Measurements from ENCODE around the gene ITLN2.

DNA sequence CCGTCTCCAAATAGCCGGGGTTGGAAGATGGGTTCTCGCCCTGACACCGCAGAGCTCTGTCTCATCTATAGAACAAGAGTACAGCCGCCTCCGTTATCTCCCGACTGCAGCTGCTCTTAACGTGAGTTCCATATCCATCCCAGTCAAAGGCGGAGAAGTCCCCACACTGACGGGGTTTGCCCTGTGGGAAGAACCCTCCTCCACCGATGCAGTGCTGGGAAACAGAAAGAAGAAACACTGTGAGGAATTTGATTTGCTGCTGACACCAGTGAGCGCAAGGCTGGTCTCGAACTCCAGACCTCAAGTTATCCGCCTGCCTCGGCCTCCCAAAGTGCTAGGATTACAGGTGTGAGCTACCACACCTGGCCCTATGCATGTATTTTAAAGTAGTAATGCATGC lies 9.5 kb downstream of the ITLN2 start:
- TF ChIP-seq POLR2A (IDR thresholded peaks at IDR 0.05; ENCODE audit: low read depth, low read length) (no peak), POLR2AphosphoS5 (IDR thresholded peaks at IDR 0.05; ENCODE audit: low read depth, low read length) (no peak), TAF1 (IDR thresholded peaks at IDR 0.05; ENCODE audit: low read depth, low read length) (no peak), PAX5 (IDR thresholded peaks at IDR 0.05; ENCODE audit: insufficient read depth, low read length, severe bottlenecking) (no peak), SPI1 (IDR thresholded peaks at IDR 0.05; ENCODE audit: low read depth, low read length) (no peak), POU2F2 (IDR thresholded peaks at IDR 0.05; ENCODE audit: low read depth, low read length) (no peak)
